ENCODE data around the gene POMC.
"Not testable (repeated sequence)": the region's sequence is repeated elsewhere in the genome, so short reads cannot be mapped to it uniquely, and the experiment has no call there.

Gene POMC

DNA sequence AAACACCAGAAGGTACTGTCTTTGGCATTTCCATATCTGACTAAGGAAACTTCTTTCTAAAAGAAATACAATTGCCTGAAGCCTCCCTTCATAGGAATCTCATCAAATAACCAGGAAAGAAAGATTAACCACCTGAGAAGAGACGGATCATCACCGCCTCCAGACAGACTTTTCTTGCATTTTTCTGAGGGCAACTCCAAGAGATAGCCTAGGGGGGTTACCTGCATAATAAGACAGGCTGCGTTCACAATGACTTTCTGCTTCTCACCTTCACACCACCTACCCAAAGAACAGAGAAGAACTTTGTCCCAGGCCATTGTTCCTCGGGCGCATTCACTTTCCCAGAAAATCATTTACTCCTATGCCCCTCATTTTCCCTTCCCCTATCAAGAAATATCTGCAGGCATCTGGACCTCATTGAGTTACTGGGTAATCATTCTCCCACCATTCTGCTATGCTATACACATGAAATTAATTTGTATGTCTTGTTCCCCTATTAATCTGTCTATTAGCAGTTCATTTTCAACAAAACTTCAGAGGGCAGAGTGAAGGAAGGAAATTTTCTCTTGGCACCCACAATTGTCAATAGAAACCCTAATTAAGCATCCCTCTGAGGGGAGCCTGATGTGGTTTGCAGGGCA is 8.3 kb upstream of the POMC start:
- DNase-seq (ENCODE audit: low spot score), result no peak

DNA sequence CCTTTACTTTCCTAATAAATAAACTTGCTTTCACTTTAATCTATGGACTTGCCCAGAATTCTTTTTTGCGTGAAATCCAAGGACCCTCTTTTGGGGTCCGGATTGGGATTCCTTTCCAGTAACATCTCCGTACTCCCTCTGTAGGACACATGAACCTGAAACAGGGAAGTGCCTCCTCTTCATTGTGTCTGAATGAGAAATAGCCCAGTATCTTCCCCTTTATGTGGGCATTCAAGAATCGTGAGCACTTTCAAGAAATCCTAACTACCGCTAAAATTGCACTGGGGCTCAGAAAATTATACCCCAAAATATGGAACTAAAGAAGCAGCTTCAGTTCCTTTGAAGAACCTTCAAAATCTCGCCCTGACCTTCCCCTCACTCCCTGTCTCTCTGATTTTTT is 7.8 kb upstream of the POMC start:
- DNase-seq (ENCODE audit: low spot score), result no peak

DNA sequence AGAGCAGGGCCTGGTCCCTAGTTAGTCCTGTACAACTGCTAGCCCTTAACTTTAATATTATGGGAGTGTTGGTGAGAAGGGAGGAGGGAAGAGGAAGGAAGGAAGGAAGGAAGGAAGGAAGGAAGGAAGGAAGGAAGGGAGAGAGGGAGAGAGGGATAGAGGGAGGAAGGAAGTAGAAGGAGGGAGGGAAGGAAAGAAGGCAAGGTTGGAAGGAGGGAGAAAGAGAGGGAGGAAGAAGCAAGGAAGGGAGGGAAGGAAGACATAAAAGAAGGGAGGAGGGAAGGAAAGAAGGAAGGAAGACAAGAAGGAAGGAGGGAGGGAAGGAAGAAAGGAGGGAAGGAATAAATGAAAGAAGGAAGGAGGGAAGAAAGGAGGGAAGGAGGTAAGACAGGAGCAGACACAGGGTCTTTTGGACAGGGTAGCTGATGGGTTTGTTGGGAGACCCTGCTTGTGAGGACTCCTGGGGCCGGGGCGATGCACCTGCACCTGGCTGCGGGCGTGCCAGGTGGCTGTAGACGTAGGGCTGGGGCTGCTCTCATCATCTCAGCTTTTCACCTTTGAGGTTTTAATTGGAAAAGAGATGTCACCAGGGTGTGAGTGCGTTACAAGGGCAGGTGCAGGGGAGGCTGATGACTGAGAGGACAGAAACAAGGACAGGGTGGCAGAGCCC is 5.9 kb upstream of the POMC start:
- DNase-seq (ENCODE audit: low spot score), result no peak

DNA sequence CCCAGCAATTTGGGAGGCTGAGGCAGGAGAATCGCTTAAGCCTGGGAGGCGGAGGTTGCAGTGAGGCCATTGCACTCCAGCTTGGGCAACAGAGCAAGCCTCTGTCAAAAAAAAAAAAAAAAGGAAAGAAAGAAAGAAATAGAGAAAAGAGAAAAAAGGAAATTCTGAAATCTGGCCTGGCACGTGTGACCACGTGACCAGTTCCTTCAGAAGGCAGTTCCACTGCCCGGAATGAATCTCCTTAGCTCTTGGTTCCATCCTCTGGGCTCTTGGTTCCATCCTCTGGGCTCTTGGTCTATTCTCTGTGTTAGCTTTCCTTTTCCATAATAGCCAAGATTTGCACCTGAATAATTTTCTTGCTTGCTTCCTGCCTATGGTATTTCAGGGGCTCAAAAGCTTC is 5.3 kb upstream of the POMC start:
- no peak for DNase-seq (ENCODE audit: low spot score)

DNA sequence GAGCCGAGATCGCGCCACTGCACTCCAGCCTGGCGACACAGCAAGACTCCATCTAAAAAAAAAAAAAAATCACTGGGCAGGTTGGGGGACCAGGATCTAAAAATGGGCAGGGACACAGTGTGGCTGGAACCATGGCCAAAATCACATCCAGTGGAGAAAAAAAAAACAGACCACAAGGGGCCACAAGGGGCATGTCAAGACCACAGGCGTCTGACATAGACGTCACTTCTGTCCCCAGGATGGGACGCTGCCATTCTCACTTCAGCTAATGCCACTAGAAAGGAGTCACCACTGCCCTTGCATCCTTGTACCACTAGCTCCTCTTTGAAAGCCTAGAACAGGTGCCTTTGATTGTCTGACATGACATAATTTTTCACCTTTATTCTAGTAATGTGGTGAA is 2.5 kb upstream of the POMC start:
- no peak for DNase-seq (ENCODE audit: low spot score)

DNA sequence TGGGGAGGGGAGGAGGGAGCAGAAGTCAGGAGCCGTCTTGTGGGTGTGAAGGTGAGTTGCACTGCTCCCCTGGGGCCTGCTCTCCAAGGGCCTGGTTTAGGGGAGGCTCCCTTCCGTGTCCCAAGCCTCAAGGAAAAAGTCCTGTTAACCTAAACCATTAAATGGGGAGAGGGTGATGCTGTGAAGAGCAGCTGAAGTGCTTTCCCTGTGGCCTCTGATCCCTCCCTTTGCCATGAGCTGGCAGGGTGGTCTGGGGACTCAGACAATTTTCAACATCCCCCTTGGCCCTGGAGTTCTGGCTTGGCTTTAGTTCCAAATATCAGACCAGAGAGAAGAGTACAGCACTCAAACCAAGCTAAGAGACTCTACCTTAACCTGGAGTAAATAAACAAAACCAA is 692 bp upstream of the POMC start:
- DNase-seq (ENCODE audit: low spot score), result no peak

DNA sequence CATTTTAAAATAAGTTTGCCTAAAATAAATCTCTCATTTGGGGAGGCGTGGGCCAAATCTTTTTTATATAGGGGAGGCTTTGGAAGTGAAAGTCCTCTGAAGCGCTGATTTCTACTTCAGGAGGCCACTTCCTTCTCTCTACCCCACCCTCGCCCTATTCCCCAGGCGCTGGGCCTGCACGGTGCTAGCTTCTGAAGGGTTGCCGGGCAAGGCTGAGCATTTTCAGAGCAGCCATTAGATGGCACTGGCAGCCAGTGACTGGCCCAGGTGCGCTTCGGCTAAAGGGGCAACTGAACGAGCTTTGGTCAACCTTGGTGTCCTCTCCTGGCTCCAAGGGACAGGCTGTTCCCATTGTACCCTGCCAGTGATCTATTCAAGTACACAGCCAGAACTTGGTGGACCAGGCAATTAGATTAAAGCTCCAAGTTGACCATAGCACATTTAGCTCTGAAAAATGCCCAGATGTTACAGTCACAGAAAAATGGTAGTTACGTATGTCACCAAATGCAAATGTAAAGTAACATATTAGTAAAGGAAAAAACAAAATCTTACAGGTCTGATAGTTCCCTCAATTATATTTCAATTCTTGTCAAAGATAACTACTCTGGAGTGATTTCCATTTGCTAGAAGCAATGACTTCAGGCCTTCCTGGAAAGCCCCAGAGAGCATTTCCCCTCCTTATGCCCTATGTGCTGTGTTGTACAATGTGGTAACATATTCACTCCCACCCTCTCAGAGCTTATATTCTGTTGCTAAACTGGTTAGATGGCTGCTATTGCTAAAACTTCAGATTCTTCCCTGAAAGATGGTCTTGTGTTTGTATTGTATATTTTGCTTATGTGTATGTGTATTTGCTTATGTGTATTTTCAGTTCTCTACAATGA is 2.1 kb downstream of the POMC start:
- DNase-seq (ENCODE audit: low spot score), result peak; percentile 24

DNA sequence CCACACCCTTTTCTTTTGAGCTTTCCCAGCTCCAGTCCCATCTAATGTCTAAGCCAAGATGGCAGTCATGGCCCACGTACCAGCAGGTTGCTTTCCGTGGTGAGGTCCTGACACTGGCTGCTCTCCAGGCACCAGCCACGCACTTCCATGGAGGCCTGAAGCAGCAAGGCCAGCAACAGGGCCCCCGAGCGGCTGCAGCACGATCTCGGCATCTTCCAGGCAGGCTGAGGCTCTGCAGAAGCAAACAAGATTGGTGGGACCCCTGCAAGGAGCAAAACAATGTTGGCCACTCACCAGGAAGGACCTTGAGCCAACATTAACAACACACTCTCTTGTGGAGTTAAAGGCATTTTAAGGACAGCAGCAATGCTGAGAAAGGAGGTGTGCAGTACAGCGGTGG is 3.8 kb downstream of the POMC start:
- no peak for DNase-seq (ENCODE audit: low spot score)

DNA sequence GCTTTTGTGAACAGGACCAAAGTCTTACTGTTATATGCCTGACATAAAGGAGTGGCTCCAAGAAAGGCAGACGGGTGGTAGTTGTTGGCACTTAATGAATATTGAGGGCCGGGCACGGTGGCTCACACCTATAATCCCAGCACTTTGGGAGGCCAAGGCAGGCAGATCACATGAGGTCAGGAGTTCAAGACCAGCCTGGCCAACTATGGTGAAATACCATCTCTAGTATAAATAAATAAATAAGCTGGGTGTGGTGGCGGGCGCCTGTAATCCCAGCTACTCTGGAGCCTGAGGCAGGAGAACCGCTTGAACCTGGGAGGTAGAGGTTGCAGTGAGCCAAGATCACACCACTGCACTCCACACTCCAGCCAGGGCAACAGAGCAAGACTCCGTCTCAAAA is 6.3 kb downstream of the POMC start:
- DNase-seq (ENCODE audit: low spot score), result not testable (repeated sequence)

DNA sequence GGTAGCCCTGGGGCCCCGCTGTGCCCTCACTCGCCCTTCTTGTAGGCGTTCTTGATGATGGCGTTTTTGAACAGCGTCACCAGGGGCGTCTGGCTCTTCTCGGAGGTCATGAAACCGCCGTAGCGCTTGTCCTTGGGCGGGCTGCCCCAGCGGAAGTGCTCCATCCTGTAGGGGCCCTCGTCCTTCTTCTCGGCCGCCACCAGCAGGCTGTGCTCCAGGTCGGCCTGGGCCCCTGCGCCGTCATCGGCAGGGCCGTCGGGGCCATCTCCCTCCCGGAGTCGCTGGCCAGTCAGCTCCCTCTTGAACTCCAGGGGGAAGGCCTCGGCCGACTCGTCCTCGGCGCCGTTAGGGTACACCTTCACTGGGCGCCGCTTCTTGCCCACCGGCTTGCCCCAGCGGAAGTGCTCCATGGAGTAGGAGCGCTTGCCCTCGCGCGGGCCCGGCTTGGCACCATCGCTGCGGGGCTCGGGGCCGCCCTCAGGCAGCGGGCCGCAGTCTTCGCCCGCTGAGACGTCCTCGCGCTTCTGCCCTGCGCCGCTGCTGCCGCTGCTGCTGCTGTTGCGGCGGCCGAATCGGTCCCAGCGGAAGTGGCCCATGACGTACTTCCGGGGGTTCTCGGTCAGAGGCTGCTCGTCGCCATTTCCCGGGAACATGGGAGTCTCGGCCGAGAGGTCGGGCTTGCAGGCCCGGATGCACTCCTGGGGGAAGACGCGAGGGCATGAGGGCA is 7.2 kb downstream of the POMC start:
- DNase-seq (ENCODE audit: low spot score), result no peak

DNA sequence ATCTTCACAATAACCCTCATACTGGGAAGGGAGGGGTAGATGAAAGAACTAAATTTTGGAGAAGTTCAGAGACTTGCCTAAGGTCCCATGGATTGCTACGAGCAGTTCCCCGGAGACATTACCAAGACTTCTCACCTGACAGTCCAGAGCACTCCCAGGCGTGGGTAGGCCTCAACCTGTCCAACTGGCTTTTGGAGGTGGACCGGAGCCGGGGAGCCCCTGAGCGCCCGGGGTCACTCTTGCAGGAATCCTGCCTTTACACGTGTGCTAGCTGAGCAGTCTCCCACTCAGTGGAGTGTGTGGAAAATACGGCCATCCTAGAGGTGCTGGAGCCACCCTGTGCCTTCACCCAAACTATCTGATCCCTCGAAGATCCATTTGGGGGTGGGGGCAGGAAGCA is 8.0 kb downstream of the POMC start:
- DNase-seq (ENCODE audit: low spot score), result no peak

DNA sequence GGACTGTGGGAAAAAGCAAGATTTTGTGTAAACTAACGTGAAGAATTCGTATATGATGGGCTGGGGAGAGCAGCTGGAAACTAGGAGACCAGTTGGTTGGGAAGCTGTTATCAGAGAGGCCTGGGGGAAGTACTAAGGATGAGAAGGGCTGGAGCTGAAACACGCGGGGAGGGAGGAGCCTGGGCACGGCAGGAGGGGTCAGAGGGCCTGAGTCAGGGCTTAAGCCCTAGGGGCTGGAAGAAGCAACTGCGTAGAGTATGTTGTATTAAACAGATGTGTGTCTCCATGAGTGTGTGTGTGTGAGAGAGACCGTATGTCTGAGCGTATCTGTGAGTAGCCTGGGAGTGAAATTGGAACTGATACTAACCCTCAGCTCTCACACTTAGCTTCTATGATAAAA is 8.4 kb downstream of the POMC start:
- DNase-seq (ENCODE audit: low spot score), result no peak

DNA sequence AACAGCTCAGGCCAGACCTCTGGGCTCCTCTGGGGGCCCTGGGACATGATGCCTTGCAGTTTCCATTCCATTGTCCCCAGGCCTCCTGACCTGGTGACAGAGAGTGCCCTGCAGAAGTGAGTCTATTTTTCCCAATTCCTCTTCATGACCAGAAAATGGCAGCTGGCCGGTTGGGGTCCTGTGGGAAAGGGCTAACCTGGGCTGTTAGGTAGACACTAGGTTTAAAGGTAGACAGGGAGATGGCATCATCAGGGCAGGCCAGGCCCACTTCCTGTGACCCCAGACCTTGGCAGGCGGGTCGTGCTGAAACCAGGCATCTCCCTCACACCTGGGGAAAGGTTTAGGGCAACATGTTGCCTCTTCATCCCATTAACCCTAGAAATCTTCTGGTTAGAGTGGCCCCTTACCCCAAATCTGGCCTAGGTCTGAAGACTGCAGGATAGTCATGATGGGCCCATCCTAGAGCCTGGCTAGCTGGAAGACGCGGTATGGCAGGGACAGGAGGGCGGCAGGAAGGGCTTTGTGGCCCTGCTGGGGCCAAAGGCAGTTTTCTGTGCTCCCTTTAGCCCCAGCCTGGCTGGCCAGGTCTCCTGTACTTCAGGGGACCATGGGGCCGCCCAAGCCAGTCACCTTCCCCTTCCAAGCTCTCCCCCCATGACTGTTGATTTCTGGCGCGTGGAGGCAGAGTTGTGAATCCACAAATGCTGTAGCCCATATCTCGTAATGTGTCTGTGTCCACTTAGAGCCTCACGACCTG is 10.1 kb downstream of the POMC start:
- no peak for DNase-seq (ENCODE audit: low spot score)

DNA sequence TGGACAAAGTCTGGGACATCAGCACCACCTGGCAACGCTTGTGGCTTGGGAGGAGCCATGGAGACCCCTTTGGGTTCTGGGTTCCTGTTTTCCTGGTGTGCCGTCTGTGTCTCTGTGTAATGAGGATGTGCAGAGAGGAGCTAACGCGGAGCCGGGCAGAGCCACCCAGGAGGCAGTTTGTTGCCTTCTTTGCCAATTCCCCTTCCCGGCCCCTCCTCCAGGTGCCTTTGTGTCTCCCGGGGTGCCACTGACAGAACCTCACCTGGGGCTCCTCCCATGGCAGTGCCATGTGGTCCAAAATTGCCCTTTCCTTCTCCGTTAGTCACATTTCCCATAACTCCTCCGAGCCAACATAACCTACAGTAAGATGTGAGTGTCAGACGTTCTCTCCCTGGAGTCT is 13.0 kb downstream of the POMC start:
- DNase-seq (ENCODE audit: low spot score), result no peak

DNA sequence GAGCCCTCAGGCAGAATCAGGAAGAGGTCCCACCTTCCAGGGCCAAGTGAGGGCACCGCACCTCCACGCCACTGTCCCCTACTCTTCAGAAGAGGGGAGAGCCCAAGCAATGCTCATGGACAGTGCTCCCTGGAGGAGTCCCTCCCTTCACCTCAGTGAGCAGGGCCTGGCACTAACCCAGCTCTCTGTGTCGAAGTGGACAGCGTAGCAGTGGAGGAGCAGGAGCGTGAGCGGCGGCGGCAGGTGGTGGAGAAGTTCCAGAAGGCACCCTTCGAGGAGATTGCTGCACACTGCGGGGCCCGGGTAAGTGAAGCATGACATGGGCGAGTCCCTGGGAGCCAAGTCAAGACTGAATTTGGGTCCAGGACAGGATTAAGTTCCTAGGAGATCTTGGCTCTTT is 16.7 kb downstream of the POMC start:
- no peak for DNase-seq (ENCODE audit: low spot score)

DNA sequence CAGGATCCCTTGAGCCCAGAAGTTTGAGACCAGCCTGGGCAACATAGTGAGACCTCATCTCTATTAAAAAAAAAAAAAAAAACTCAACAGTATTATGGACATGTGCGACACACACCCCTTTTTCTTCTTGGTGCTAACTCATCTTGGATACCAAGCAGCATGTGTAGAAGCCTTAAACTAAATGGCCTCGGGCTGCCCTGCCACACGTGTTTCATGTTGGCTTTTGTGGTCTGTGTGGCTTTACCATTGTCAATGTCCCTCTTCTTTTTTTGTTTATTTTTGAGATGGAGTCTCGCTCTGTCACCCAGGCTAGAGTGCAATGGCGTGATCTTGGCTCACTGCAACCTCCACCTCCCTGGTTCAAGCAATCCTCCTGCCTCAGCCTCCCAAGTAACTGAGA is 17.4 kb downstream of the POMC start:
- not testable (repeated sequence) for DNase-seq (ENCODE audit: low spot score)

DNA sequence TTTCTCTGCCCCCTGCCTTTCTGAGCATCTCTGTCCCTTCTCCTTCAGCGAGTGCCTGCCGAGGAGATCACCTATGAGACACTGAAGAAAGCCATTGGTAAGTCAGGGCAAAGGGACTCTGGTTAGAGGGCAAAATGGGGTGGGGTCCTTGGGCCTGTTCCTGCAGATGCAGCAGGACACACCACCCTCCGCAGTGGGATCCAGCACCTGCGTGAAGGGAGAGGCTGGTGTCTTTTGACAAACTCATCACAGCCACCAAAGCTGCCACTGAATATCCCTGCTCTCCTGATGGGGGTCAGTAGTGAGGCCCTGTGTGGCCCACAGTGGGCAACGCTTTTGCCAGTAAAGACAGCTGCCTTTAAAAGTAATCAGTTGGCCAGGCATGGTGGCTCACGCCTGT is 18.7 kb downstream of the POMC start:
- no peak for DNase-seq (ENCODE audit: low spot score)

DNA sequence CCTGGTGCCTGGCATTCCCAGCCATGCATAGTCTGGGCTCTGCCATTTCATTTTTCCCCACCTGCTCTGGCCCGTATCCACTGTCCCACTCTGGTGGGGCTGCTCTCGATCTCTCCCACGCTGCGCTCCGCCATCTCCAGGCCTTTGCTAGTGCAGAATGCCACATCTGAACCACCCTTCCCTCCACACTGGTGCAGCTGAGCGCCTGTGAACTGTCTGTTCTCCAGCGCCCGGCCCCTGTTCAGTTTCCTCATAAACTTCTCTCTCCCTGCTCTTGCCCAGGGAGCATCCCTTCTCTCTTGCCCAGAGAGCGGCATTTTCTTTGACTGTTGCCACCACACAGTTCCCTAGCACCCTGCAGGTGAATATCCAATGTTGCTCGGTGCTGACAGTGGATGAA is 21.5 kb downstream of the POMC start:
- DNase-seq (ENCODE audit: low spot score), result no peak

DNA sequence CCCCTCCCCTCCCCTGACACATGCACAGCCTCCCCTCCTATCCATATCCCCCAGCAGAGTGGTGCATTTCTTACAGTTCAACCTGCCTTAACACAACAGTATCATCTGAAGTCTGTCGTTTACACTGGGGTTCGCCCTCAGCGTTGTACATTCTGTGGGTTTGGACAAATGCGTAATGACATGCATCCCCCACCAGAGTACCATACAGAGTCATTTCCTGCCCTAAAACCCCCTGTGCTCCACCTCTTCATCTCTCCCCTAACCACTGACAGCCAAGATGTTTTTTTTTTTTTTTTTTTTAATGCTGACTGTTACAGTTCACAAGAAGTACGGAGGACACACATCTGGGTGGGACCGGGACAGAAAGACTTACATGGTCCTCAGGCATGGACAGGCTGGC is 22.6 kb downstream of the POMC start:
- DNase-seq (ENCODE audit: low spot score), result no peak

DNA sequence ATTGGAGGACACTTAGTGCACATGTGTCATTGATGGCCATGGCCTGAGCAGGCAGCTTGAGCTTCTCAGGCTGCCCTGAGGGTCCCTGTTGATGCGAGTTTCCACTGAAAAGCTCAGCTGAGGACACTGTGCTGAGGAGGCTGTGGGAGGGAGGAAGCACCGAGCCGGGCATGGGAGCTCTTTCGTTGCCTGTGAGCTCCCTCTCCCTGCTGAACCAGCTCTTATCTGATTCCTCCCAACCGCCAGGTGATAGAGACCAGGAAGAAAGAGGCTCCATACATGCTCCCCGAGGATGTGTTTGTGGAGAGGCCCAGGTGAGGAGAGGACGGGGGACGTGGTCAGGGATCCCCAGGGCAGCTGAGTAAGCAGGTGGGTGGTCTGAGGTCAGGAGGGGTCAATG is 27.3 kb downstream of the POMC start:
- no peak for DNase-seq (ENCODE audit: low spot score)

DNA sequence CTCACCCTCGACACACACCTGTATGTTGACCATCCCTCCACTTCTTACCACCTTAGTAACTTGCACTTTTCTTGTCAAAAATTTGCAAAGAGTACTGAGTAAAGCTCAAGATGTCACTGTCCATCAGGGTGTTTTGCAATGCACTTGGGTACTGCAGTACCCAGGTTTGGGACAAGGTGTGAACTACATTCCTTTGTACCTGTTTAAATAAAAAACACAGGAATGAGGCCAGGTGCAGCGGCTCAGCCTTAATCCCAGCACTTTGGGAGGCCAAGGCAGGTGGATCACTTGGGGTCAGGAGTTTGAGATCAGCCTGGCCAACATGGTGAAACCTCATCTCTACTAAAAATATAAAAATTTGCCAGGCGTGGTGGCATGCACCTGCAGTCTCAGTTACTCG is 27.8 kb downstream of the POMC start:
- not testable (repeated sequence) for DNase-seq (ENCODE audit: low spot score)

DNA sequence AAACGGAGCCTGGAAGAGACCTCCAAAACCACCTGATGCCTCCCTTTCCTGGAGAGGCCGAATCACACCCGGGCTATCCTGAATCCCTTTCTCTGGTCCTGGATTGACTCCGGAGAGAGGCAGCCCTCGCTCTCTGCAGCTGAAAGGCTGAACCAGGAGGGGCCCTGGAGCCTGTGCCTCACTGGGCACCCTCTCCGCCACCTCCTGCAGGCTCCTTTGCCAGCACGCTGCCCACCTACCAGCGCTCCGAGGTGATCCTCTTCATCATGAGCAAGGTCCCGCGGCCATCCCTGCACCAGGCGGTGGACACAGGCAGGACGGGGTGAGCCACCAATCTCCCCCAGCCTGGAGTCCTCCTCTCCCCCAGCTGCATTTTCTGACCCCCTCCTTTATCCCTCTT is 35.7 kb downstream of the POMC start:
- no peak for DNase-seq (ENCODE audit: low spot score)
